Smooth muscle cell of the brain vasculature (primary cell): ENCODE measurements around the gene EIF3F.

Experiments used
- DNase-seq: peaks from one replicate; pipeline ENCODE4 v3.0.0-alpha.2; 2012; ENCODE audit warnings: low read depth, low spot score

The EIF3F gene

GRCh38 chr11:7994581-7995278 is 7.6 kb downstream of the EIF3F start:
- no peak for DNase-seq

GRCh38 chr11:7999795-8000194 is 12.7 kb downstream of the EIF3F start:
- DNase-seq: no peak

GRCh38 chr11:8000390-8000789 is 13.3 kb downstream of the EIF3F start:
- no peak for DNase-seq

DNA sequence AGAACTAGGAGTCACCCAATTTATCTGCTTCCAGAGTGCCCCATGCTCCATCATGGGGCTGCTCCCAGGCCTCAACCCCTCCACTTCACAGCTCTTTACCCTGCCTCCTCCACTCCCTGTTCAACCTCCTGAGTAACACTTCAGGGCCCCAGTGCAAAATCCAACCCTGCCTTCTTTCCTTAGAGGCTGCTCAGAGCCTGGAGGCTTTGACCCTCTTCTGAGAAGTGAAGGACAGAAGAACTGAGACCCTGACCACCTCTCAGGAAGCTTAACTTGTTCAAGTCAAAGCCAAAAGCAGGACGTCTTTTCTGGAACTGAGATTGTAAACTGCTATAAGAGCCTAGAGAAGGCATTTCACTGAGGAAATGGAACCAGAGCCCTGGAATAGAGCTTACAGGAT is 15.5 kb downstream of the EIF3F start:
- DNase-seq: no peak

DNA sequence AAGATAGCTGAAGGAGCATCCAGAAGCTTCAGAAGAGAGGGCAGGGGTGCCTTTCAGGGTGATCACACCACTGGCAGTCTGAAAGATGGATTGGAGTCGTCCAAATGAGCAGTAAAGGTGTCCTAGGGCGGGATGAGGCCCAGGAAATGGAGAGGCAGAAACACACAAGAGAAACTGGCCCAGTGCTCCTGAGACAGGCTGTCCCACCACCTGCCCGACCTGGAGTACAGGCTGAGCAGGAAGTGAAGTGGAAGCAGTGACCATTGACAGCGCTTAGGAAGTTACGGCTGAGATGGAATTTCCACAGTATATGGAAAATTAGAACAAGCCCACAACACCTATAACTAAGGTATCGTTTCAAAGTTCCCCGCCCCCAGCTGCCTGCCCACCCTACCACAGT is 16.1 kb downstream of the EIF3F start:
- DNase-seq: no peak

DNA sequence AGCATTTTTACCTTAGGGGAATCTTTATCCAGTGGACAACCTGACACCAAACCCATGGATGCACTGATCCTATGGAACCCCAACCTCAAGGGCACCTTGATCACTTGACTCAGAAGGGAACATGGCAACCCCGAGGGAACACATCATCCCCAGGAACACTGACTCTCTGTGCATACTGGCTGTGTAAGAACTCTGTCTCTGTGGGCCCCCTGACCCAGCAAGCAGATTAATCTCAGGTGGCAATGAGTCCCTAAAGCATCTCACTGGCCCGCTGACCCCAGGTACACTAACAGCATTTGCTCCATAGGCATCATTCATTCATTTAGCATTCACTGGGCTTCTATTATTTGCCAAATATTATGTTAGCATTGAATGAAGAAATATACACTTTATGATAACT is 16.9 kb downstream of the EIF3F start:
- DNase-seq: no peak

- DNase-seq: no peak
These were observed 18.4 kb downstream of the EIF3F start for GRCh38 chr11:8005556-8005955.

- DNase-seq: peak; percentile 31
These were observed 19.3 kb downstream of the EIF3F start for GRCh38 chr11:8006349-8006977.

GRCh38 chr11:8008212-8008611 is 21.1 kb downstream of the EIF3F start:
- DNase-seq: no peak

DNA sequence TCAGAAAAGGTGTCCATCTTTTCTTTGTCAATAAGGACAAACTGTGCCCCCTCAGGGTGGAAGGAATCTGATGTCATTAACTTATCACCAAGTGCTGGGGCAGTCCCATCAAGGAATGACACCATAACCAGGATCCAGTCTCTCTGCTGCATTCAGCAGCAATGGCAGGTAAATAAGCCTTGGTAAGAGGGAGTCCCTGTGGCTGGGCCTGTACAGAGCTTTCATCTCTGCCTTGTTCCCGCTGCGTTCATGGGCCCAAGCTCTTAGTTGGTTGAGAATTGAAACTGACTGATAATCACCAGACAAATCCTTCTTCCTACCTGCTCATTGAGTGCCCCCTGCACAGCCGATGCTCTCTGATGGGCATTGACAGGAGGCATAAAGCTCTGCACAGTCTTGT is 22.7 kb downstream of the EIF3F start:
- no peak for DNase-seq

DNA sequence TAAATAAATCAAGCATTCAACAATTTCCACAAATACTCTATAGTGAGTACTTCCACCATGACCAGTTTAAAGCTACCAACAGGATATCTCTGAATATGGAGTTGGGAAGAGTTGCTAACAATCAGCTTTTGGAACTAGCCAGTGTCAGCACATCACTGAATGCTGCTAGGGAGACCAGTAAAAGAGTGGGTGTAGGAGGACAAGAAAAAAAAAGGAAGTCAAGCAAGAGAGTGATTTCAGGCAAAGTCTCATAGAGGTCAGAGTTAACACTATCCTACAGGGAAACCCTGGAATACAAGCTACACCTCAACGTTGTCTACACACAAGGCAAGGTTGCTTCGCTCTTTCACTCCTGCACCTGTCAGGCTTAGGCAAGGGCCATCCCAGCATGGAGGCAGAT is 24.2 kb downstream of the EIF3F start:
- no peak for DNase-seq

DNA sequence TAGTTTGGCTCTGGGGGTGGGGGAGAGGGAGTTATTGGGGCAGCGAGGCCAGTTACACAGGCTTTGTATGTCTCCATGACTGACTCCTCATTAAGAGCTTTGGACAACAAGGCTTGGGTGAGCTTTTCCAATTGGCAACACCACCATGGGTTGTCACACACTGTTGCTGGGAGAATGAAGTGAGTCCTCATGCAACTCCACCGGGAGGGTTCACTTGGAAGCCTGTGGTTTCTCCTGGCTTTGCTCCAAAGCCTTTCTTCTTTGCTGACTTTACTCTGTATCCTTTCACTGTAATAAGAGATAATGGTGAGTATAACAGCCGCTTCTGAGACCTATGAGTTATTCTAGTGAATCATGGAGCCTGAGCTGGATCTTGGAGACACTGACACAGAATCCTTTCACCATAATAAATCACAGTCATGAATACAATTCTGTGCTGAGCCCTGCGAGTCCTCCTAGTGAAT is 24.9 kb downstream of the EIF3F start:
- no peak for DNase-seq

- no peak for DNase-seq
These were observed 26.7 kb downstream of the EIF3F start for GRCh38 chr11:8013833-8014232.

DNA sequence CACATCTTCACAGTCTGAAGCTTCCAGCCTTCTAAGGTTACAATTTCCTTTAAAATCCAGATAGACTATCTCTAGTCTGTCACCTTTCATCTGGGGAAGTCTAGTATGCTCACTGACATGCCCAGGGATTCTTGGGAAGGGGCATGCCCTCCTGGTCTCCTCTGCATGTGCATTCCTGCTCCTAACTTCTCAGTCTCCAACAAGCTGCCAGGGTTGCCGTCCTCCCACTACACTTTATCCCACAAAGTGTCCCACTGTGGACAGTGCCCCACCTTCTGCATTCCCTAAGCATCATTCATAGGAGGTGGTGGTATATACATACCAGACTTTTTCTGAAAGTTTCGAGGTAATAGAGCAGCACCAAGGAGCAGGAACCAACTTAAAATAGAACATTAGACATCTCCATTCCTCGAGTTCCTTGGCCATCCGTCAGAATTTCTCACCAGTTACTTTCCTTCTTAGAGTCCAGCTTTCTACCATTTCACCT is 28.7 kb downstream of the EIF3F start:
- no peak for DNase-seq

- DNase-seq: no peak
These were observed 29.3 kb downstream of the EIF3F start for GRCh38 chr11:8016440-8016839.

DNA sequence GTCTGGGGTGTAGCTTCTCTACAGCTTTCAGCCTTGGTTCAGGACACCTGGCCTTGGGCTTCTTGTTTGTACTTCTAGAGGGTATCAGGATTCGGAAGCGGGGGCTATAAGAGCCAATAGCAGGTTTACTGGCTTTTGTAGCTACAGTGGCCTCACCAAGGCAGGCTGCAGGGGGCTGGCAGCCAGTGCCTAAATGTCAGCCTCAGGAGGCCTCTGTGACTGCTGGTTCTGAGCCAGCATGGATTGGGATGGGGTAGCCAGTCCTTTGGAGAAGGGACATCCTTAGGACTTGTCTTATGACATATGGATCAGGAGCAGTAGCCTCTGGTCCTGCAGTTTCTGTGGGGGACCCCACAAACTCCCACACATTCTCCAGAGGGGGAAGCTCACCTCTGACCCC is 29.9 kb downstream of the EIF3F start:
- no peak for DNase-seq

DNA sequence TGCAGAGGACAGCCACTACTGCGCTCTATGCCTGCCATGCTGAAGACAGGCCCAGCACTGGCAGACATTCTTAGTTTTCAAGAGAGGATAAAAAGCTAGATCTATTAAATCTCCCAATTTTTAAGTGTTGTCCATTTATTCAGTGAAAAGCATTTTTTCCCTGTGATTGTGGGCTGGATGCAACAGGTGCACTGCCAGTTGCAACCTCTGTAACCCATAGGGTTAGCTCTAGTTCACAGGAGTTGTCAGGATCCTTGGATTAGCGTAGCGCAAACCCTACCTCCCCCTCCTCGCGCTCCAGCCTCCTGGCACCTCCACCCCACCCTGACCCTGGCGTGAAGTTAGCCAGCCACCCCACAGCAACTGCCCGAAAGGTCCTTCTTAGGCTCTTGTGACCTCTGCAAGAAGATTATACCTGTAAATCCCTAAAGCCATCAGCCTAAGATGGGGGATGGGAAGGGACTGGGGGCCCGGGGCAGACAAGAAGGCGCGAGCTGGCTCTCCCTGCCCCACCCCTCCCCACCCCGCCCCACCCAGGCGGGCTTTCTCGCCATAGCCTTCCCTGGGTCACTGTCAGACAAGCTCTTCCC is 30.9 kb downstream of the EIF3F start:
- no peak for DNase-seq

DNA sequence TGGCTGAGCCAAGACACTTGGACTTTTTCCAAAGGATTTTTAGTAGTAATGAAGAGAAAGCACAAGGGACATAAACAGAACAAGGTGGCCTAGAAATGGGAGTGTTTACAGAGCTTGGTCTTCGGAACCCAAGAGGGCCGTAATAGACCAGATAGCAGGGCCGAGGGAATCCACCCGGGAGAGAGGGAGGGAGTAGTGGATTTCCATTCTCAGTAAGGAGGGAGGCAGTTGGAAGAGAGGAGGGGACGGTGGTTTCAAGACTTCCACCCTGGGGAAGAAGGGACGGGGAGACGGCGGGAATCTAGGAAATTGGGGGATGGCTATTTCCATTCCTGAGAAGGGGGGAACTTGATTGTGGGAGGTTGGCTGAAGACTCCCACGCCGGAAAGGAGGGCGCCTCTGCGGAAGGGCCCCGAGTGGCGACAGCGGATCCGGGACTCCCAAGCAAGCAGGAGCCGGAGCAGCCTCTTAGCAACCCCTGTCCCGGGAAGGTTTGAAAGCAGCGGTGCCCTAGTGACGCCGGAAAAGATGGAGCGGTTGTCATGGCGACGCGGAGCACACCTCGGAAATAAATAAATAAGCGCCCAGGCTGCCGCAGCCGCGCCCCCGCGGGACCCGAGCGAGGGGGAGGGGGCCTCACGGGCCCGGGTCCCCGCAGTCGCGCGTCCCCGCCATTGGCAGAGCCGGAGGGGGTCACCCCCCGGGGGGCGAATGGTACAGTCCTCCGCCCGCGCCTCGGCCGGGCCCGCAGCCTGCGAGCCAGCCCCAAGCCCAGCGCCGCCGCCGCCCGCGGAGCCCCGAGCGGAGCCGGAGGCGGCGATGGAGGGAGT is 31.6 kb downstream of the EIF3F start:
- no peak for DNase-seq

DNA sequence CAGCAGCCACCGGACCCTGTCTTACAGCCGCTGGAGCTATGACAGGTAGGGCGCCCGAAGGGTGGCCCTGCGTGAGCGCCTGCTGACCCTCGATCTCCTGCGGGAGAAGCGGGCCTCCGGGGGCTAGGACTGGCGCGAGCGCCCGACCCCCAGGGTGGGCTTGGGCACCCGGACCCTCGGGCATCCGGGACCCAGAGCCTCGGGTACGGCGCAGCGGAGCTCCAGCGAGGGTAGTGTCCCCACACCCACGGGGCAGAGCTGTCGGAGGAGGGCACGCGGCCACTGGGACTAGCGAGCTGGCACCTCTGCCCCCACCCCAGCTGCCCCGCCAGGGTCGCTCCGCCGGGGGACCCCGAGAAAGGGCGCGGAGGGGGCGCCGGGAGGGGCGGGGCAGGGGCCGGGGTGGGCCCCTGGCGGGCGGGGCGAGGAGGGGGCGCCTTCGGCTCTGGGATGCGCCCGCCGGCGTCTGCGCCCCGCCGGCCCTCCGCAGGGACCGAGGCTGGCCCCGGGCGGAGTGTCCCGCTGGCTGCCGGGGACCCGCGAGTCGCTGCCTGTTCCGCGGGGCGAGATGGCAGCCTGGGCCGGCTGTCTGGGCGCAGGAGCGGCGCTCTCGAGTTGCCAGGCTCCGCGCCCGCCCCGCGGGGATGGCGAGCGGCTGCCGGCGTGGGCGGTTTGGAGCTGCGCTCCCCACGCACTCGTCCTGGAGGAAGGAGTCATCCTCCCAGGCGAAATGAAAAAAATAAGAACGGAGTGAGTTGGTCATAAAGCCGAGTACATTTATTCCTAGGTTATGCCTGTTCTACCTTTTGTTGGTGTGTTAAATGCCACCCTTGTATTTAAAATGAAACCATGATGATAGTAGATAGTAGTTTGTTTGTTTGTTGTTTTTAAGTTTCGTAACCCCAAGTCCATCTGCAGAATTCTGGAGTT is 32.4 kb downstream of the EIF3F start:
- no peak for DNase-seq

- no peak for DNase-seq
These were observed 33.1 kb downstream of the EIF3F start for GRCh38 chr11:8020244-8020597.

DNA sequence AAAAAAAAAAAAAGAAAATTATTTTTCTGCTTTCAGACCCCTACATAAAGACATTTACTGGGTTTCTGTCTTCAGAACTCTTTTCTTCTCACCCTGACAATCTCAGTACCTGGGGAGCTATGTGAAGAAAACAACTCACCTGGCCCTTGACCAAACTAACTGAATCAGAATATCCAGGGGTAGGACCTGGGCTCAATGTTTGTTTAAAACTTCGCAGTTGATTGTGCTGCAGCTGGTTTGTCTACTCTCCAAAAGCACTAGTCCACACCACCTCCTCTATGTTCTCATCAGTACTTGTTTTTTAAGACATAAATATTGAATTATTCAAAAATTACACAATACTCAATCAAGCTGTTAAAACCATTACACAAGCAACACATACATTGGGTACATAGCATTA is 34.8 kb downstream of the EIF3F start:
- DNase-seq: no peak
